GM06990 (cell line): ENCODE results near the gene GNPDA2.
"Not testable (repeated sequence)": the region's sequence is repeated elsewhere in the genome, so short reads cannot be mapped to it uniquely, and the experiment has no call there.

Experiments used
- DNase-seq: peaks from one replicate; pipeline ENCODE4 v3.0.0-alpha.2; 2011; ENCODE audit not compliant: insufficient read length; ENCODE audit errors: extremely low read depth
- H3K27me3 ChIP-seq: replicated peaks from 2 replicates; pipeline ENCODE4 v1.6.0; 2011; ENCODE audit warnings: low read length; ENCODE audit not compliant: control insufficient read depth, insufficient read depth
- H3K36me3 ChIP-seq: 2 replicates; pipeline ENCODE4 v1.5.1; 2011; ENCODE audit warnings: low read length; ENCODE audit not compliant: control insufficient read depth, insufficient read depth
- H3K4me3 ChIP-seq: replicated peaks from 2 replicates; pipeline ENCODE4 v1.5.1; 2011; ENCODE audit warnings: low read depth, mild to moderate bottlenecking, control low read depth, low read length
- TF ChIP-seq, protein P1 (sequence below): IDR thresholded peaks from 2 replicates; pipeline ENCODE4 v1.5.1; 2011; ENCODE audit warnings: low read length, control low read depth, mild to moderate bottlenecking, inconsistent platforms; ENCODE audit not compliant: insufficient read depth, poor library complexity, severe bottlenecking

GNPDA2 gene

DNA sequence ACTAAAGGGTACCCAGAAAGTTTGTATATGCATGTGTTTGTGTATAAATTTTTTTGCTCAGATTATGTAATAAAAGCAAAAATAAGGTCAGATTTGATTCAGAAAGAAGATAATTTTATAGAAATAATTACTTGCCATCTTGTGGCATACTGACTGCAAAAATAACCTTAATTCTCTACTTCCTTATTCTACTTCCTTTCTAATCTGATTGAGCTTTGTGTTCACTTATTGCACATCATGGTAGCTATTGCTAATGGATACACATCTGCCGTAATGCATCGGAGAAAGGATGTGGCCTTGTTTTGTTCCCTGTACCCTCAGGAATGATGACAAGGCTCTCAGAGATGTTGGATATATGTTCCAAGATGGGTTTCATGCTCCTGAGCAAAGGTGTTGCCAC, 10.5 kb upstream of the GNPDA2 start:
- TF ChIP-seq, protein P1, sequence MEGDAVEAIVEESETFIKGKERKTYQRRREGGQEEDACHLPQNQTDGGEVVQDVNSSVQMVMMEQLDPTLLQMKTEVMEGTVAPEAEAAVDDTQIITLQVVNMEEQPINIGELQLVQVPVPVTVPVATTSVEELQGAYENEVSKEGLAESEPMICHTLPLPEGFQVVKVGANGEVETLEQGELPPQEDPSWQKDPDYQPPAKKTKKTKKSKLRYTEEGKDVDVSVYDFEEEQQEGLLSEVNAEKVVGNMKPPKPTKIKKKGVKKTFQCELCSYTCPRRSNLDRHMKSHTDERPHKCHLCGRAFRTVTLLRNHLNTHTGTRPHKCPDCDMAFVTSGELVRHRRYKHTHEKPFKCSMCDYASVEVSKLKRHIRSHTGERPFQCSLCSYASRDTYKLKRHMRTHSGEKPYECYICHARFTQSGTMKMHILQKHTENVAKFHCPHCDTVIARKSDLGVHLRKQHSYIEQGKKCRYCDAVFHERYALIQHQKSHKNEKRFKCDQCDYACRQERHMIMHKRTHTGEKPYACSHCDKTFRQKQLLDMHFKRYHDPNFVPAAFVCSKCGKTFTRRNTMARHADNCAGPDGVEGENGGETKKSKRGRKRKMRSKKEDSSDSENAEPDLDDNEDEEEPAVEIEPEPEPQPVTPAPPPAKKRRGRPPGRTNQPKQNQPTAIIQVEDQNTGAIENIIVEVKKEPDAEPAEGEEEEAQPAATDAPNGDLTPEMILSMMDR = no peak
- Histone ChIP-seq H3K27me3 (no peaks in the 10 kb centered on the region), H3K4me3 (no peak overlapping the region), H3K36me3 (no peaks in the 10 kb centered on the region)
- no peak for DNase-seq

DNA sequence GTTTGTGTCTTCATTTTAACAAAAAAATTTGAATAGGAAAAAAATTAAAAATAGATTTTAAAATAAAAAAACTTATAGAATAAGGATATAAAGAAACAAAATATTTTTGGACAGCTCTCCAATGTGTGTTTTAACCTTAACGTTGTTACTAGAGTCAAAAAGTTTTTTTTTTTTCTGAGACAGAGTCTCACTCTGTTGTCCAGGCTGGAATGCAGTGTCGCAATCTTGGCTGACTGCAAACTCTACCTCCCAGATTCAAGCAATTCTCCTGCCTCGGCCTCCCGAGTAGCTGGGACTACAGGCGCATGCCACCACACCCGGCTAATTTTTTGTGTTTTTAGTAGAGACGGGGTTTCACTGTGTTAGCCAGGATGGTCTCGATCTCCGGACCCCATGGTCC, 2.3 kb upstream of the GNPDA2 start:
- not testable (repeated sequence) for DNase-seq, H3K36me3 ChIP-seq, H3K4me3 ChIP-seq, H3K27me3 ChIP-seq

DNA sequence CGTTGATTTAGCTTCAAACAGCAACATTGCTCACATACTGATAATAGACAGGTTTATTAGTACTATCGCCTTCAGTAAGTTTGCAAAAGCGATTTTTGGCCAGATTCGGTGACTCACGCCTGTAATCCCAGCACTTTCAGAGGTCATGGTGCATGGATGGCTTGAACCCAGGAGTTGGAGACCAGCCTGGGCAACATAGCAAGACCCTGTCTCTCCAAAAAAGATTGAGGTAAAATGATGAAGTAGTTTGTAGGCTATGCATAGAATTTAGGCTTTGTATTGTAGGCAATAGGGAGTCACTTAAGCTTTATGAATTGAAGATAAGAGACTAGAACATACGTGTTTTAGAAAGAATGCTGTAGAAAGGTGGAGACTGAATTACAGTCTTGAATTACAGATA, 1.1 kb upstream of the GNPDA2 start:
- TF ChIP-seq, protein P1 = no peak
- Histone ChIP-seq H3K36me3 (no peaks in the 10 kb centered on the region), H3K27me3 (no peaks in the 10 kb centered on the region), H3K4me3 (no peak overlapping the region)
- no peak for DNase-seq

DNA sequence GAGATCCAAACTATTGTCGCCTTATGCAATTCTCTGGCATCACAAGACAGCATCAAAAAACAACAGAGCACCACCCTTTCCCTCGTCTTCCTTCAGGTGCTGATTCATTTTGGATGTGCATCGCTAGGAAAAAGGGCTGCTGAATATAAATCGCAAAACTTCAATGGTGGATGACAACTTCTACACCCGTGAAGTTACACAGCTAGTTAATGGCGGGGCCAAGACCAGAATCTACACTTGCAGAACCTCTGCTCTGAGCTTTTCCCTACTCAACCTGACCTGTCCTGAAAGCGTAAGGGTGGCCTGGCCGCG, 674 bp downstream of the GNPDA2 start:
- no peaks in the 10 kb centered on the region for H3K36me3 ChIP-seq
- TF ChIP-seq, protein P1 = no peak
- DNase-seq = no peak
- no peaks in the 10 kb centered on the region for H3K27me3 ChIP-seq
- H3K4me3 ChIP-seq = peak overlapping the region; percentile 86

DNA sequence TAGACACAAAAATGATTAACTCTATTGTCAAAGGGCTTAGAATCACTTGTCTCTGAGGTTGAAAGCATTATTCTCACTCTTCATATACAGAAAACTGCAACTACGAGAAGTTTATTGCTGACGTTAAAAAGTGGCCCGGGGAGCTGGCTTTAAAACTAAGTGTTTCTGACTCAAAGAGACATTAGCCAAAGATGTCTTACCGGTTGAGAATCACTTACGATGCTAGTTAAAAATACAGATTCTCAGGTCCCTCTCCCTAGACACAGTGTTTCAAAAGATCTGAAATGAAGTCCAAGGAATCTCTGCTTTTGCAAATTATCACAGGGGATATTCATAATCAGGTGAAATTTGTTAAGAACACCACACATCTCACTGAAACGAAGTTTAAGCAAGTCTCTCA, 1.2 kb downstream of the GNPDA2 start:
- no peaks in the 10 kb centered on the region for H3K27me3 ChIP-seq
- H3K4me3 ChIP-seq = peak overlapping the region; percentile 86
- peaks cover 2% of the 10 kb centered on the region; the same call in 1 of the 2 replicates for H3K36me3 ChIP-seq
- no peak for DNase-seq
- TF ChIP-seq, protein P1 = no peak

DNA sequence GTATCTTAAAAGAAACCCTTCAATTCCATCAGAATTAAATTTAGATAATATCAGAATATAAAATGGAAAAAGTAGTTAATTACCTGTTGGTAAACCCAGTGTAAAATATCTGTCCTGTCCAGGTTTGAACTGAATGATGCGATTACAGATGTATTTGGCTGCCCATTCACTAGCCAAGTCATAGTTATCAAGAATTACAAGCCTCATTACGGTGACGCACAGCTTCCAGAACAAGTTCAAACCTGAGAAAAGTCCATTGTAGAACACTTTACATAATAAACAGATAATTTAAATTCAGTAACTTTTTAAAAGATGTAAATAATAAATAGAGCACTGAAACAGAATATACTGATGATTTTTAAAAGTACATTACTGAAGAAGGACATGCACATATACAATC, 4.4 kb downstream of the GNPDA2 start:
- TF ChIP-seq, protein P1 = no peak

More for the DNA sequence above, 4.4 kb downstream of the GNPDA2 start:
- Histone ChIP-seq H3K4me3 (no peak overlapping the region), H3K27me3 (no peaks in the 10 kb centered on the region), H3K36me3 (peaks cover 2% of the 10 kb centered on the region; the same call in 1 of the 2 replicates)
- no peak for DNase-seq
